HL-60 (cell line): ENCODE data around the gene PPP1R10.

Experiments used
- CTCF ChIP-seq: IDR thresholded peaks from one replicate; pipeline ENCODE4 v1.5.1; 2011; ENCODE audit warnings: low read length, control low read depth, inconsistent platforms; ENCODE audit not compliant: insufficient read depth
- POLR2AphosphoS5 ChIP-seq: IDR thresholded peaks from 2 replicates; pipeline ENCODE4 v1.6.1; 2012; ENCODE audit warnings: low read depth

GRCh38 chr6:30647242-30648116, 30.4 kb upstream of the PPP1R10 start:
- no peak for TF ChIP-seq CTCF
- TF ChIP-seq POLR2AphosphoS5 = peak; percentile 66
